ENCODE data around the gene MRPL12.
"Not testable (repeated sequence)": the region's sequence is repeated elsewhere in the genome, so short reads cannot be mapped to it uniquely, and the experiment has no call there.

The MRPL12 gene

GRCh38 chr17:81675515-81676221 is 27.5 kb upstream of the MRPL12 start:
- H2AFZ ChIP-seq (ENCODE audit: low read depth, low read length, severe bottlenecking); H3F3A ChIP-seq (ENCODE audit: insufficient read depth); H4K20me1 ChIP-seq (ENCODE audit: low read depth, low read length); H3K36me3 ChIP-seq (ENCODE audit: low read length); H3K4me2 ChIP-seq (ENCODE audit: low read depth, low read length, poor library complexity, severe bottlenecking); H3K9ac ChIP-seq (ENCODE audit: low read length); H3K9me3 ChIP-seq (ENCODE audit: insufficient read depth, low read length); H3K4me3 ChIP-seq (ENCODE audit: insufficient read depth, low read length, poor library complexity, severe bottlenecking); H3K79me2 ChIP-seq (ENCODE audit: insufficient read depth, low read length); H3K27ac ChIP-seq (ENCODE audit: low read depth, low read length); H3K27me3 ChIP-seq (ENCODE audit: low read length); H3K9me2 ChIP-seq (replicated peaks; ENCODE audit: insufficient read depth, low read length): not testable (repeated sequence)
- TF ChIP-seq CTCF (IDR thresholded peaks at IDR 0.05; ENCODE audit: insufficient read depth, low read length, poor library complexity, severe bottlenecking), result peak; percentile 9

- Histone ChIP-seq H3K36me3 (ENCODE audit: low read length) (no peaks in the 10 kb centered on the region), H3K9me3 (ENCODE audit: insufficient read depth, low read length) (no peaks in the 10 kb centered on the region), H2AFZ (ENCODE audit: low read depth, low read length, severe bottlenecking) (no peak overlapping the region), H3K27ac (ENCODE audit: low read depth, low read length) (no peak overlapping the region), H3K4me3 (ENCODE audit: insufficient read depth, low read length, poor library complexity, severe bottlenecking) (no peak overlapping the region), H4K20me1 (ENCODE audit: low read depth, low read length) (no peaks in the 10 kb centered on the region), H3K27me3 (ENCODE audit: low read length) (no peaks in the 10 kb centered on the region), H3K9me2 (replicated peaks; ENCODE audit: insufficient read depth, low read length) (no peaks in the 10 kb centered on the region), H3K9ac (ENCODE audit: low read length) (no peak overlapping the region), H3K4me2 (ENCODE audit: low read depth, low read length, poor library complexity, severe bottlenecking) (no peak overlapping the region), H3F3A (ENCODE audit: insufficient read depth) (no peaks in the 10 kb centered on the region; the same call in 1 of the 2 replicates), H3K79me2 (ENCODE audit: insufficient read depth, low read length) (peaks cover 5% of the 10 kb centered on the region; the same call in 1 of the 2 replicates)
- TF ChIP-seq EZH2phosphoT487 (conservative IDR thresholded peaks at IDR 0.05; ENCODE audit: low read length) (no peak), CTCF (IDR thresholded peaks at IDR 0.05; ENCODE audit: insufficient read depth, low read length, poor library complexity, severe bottlenecking) (no peak)
Measured at GRCh38 chr17:81676906-81677305, 26.3 kb upstream of the MRPL12 start.

GRCh38 chr17:81680150-81680549 is 23.0 kb upstream of the MRPL12 start:
- H3K27me3 ChIP-seq (ENCODE audit: low read length), result no peaks in the 10 kb centered on the region
- H3K9ac ChIP-seq (ENCODE audit: low read length), result no peak overlapping the region
- no peaks in the 10 kb centered on the region; the same call in 1 of the 2 replicates for H3F3A ChIP-seq (ENCODE audit: insufficient read depth)
- no peaks in the 10 kb centered on the region for H3K36me3 ChIP-seq (ENCODE audit: low read length)
- H3K27ac ChIP-seq (ENCODE audit: low read depth, low read length), result no peak overlapping the region
- TF ChIP-seq EZH2phosphoT487 (conservative IDR thresholded peaks at IDR 0.05; ENCODE audit: low read length) (no peak), CTCF (IDR thresholded peaks at IDR 0.05; ENCODE audit: insufficient read depth, low read length, poor library complexity, severe bottlenecking) (no peak)
- no peak overlapping the region for H3K4me2 ChIP-seq (ENCODE audit: low read depth, low read length, poor library complexity, severe bottlenecking)
- no peak overlapping the region for H2AFZ ChIP-seq (ENCODE audit: low read depth, low read length, severe bottlenecking)
- H3K79me2 ChIP-seq (ENCODE audit: insufficient read depth, low read length), result peaks cover 34% of the 10 kb centered on the region
- no peaks in the 10 kb centered on the region for H4K20me1 ChIP-seq (ENCODE audit: low read depth, low read length)
- no peaks in the 10 kb centered on the region for H3K9me3 ChIP-seq (ENCODE audit: insufficient read depth, low read length)
- no peak overlapping the region for H3K4me3 ChIP-seq (ENCODE audit: insufficient read depth, low read length, poor library complexity, severe bottlenecking)
- H3K9me2 ChIP-seq (replicated peaks; ENCODE audit: insufficient read depth, low read length), result no peaks in the 10 kb centered on the region

Measured in SU-DHL-6 (cell line).